Dermis blood vessel endothelial cell (primary cell): ENCODE measurements around the gene DYNC1I2. TPM values are rescaled to one million over a fixed set of nuclear protein-coding genes. Genes with fewer than 3 reads are reported as not detected.
A peak's percentile ranks its signal among the peaks of the same experiment; 100 is the strongest.

Experiments
- DNase-seq: peaks from one replicate; pipeline ENCODE4 v3.0.0; 2010
- total RNA-seq: library from RNA; depleted of rRNA; stranded (reverse); fragments of >200 nt; gene quantifications from 2 replicates; pipeline ENCODE4 v1.2.3, GENCODE V29; 2014

Gene DYNC1I2
- total RNA-seq, 1 donor from 2014 or later = 164 TPM

DNA sequence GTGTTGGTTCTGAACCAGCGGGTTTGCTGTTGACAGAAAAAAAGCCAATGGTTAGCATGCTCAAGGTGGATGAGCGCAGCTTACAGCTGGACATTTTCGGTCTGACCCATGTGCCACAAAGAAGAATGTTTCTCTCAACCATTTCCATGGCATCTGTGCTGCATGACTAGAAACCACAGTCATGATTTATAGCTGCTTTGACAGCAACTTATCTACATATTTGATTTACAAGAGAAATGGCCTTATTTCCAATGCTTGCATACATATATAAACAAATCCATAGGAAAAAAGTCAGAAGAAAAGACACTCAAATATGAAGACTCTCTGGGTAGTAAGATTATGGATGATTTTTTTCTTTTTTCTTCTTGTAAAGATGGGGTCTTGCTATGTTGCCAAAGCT lies 98.2 kb downstream of the DYNC1I2 start:
- no peak for DNase-seq

GRCh38 chr2:171787333-171788072 lies 100.2 kb downstream of the DYNC1I2 start:
- no peak for DNase-seq

DNA sequence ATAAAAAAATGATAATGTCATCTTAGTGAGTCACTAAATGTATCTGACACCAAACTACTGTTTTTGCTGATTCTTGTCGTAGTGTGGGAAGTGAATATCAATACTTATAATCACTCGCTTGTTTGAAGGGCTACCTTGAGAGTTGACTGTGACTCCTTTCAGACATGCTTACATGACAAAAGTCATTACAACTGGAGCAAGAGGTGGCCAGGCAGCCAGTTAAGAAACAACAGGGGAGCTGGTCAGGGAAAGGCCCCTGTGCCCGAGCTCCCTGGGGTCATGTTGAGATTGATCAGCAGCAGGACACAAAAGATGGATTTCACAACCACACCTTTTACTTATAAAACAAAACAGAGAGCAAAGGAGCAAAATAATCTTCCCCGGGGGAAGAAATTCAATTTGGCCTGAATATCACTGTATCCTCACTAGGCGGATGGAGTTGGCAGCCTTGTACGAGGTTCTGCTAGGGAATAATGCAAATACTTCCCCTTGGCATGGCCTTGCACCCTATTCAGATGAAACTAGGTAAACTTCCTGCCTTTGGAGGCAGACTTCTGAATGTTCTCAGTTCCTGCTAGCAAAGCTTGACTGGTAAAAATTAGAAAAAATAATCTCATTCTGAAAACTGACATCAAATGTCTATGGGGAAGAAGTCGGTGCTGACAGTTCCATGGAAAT lies 101.2 kb downstream of the DYNC1I2 start:
- DNase-seq = peak; percentile 23

DNA sequence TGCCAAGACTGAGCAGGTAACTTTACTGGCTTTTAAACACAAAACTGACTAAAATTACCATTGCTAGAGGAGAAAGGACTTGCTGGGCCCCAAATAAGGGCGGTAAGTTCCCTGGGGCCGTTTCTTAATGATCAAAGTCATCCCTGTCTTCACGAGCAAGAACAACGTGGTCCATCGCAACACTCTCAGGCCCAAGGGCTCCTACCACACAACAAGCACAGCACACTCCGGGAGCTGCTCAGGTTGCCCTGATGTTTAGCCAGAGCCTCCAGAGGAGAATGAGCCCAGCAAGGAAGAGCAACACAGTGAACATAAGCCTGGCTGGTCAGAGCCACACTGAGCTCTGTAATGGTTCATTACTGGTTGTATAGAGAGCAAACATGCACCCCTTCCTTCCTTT lies 102.7 kb downstream of the DYNC1I2 start:
- DNase-seq = no peak

DNA sequence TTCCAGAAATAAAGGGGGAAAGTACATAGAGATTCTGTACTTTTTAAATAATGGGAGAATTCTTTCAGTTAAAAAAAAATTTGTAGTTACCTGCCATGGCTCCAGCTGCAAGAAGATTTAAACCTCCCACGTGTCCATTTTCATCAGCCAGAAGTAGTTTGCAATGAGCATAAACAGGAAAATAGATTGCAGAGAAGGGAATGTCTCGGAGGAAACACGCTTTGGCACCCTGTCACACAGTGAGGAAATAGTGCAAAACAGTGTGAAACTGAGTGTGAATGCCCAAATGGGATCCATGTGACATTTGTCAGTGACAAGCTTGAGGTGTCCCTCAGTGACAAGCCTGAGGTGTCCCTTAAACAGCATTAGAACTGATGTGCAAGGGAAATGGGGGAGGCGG lies 104.1 kb downstream of the DYNC1I2 start:
- DNase-seq = no peak

DNA sequence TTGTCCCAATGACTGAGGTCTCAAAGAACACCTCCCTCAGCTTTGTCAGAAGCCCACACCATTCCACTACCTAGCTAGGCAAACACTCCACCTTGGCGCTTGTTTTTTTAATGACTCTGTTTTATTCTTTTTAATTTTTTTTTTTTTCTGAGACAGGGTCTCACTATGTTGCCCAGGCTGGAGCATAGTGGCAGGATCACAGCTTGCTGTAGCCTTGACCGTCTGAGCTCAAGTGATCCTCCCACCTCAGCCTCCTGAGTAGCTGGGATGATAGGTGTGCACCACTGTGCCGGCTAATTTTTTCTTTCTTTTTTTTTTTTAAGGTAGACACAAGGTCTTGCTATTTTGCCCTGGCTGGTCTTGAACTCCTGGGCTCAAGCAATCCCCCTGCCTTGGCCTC lies 104.9 kb downstream of the DYNC1I2 start:
- no peak for DNase-seq

DNA sequence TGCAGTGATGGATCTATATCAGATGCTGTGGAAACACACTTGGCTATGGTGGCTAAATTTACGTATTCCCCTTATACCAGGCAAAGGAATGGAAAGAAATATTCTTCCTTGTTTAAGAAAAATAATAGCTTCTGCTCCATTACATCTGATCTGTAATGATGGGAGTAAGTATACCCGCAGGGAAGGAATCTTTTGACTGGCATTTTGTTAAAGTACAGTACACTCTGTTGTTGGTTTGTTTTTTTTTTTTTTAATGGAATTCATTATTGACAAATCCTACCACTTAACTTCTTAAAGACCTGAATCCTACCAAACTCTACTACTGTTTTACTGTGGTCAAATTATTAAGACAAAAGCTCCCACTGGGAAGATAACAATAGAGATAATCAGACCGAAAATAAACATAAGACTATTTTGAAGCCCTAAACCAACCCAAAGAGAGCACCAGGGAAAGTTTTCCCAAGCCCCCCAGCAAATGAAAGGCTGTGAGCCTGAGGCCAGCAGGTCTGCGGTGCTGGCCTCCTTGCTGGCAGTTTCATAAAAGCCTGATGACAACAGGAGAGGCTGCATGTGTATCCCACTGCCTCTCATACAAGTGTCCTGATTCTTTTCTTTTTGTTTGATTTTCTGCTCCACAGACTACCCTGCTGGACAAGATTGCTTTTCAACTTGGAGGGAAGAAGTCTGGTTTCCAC lies 105.8 kb downstream of the DYNC1I2 start:
- DNase-seq = no peak

- DNase-seq = no peak
Measured at GRCh38 chr2:171793691-171794678, 106.7 kb downstream of the DYNC1I2 start.

DNA sequence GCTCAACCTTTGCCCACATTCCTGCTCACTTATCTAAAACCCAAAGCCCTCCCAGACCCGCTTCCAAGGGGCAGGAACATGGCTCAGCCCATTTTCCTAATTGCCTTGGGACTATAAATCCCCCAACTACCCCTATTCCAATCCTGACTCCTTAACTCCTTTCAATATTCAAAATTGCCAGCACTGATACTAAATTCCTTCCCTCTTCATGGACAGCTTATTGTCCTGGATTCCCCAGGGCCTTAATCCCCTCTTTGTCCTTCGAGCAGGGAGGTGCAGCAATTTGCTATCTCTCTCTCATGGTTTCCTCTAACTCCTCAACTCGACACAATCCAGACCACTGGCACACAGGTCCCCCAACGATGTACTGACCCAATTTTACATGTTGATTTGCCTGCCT lies 107.6 kb downstream of the DYNC1I2 start:
- DNase-seq = no peak

Other genes with a start within 250 kb of the DYNC1I2 start
- 19.8 and 30.5 TPM in 2 replicates for gene CYBRD1, start 165.0 kb upstream of the DYNC1I2 start, total RNA-seq
- 12.1 and 14.9 TPM in 2 replicates for gene SLC25A12, start 206.8 kb downstream of the DYNC1I2 start, total RNA-seq
- gene HAT1, start 235.0 kb downstream of the DYNC1I2 start, total RNA-seq = 36.8 and 60.2 TPM in 2 replicates